Left lung (tissue), 10 donors: ENCODE measurements around the gene SFI1. TPM values are rescaled to one million over a fixed set of nuclear protein-coding genes. Genes with fewer than 3 reads are reported as not detected.

Experiments
- ATAC-seq: fragments of 200-7000 bp; cut with Tn5 transposase; one replicate; pipeline ENCODE4 v1.9.1; 2020; ENCODE audit warnings: moderate library complexity
- DNase-seq, 4 donors: peaks; one replicate each; pipeline ENCODE4 v3.0.0-alpha.2; 2013 to 2020
- H3K27ac ChIP-seq, 2 donors: fragments of 200-600 bp; sonication (generic) in 1 of 2; one replicate each; pipeline versions ENCODE4 v1.5.0 to v1.8.0; 2020 to 2021
- H3K27me3 ChIP-seq, 2 donors: fragments of 200-600 bp; sonication (generic) in 1 of 2; one replicate each; pipeline versions ENCODE4 v1.5.0 to v1.8.0; 2020 to 2021
- H3K36me3 ChIP-seq, 2 donors: fragments of 200-600 bp; sonication (generic) in 1 of 2; one replicate each; pipeline versions ENCODE4 v1.5.0 to v1.8.0; 2020 to 2021
- H3K4me1 ChIP-seq, 2 donors: fragments of 200-600 bp; one replicate each; pipeline ENCODE4 v1.8.0; 2021
- H3K4me3 ChIP-seq, 2 donors: fragments of 200-600 bp; sonication (generic) in 1 of 2; one replicate each; pipeline versions ENCODE4 v1.5.0 to v1.8.0; 2020 to 2021; ENCODE audit warnings: mild to moderate bottlenecking in 1 of 2
- H3K9me3 ChIP-seq, 2 donors: fragments of 200-600 bp; sonication (generic) in 1 of 2; one replicate each; pipeline versions ENCODE4 v1.5.0 to v1.8.0; 2020 to 2021
- CTCF ChIP-seq, 2 donors: fragments of 200-600 bp; sonication (generic) in 1 of 2; IDR thresholded peaks; one replicate each; pipeline versions ENCODE4 v1.5.0 to v1.8.0; 2021; ENCODE audit warnings: antibody characterized with exemption in 2 of 2
- intact Hi-C, 2 donors: fragments of 100-400 bp; cut with DNase I; formaldehyde crosslinking; loops; one replicate each; pipeline versions ENCODE4 v1.11.2 to v1.14.2; 2022
- polyA plus RNA-seq, 6 donors: library from polyadenylated mRNA; unstranded; fragments of 120-200 nt; gene quantifications; one replicate each; pipeline ENCODE4 v1.2.1, GENCODE V29; 2013; ENCODE audit not compliant: insufficient read length in 6 of 6
- total RNA-seq, 2 donors: library from RNA; stranded (reverse); fragmentation: NEBNext Ultra II Directional; extraction: Animal tissue kit (Norgen Biotek cat#: 25700); gene quantifications; one replicate each; pipeline ENCODE4 v1.2.1, GENCODE V29; 2021
- donor health status: DM: no; HTN: yes; CAD: no.
- donor health status: DM: no; HTN: no; CAD: no.

SFI1 gene
- total and polyA plus RNA-seq, 8 donors = 27.6 to 40.7 (median 35.2) TPM

- no peak for DNase-seq
- TF ChIP-seq CTCF (IDR thresholded peaks at IDR 0.05) = no peak
- H3K36me3 ChIP-seq = peaks cover 0 to 11% of the 10 kb centered on the region in 2 donors
- no peak overlapping the region for H3K4me3 ChIP-seq
- no peaks in the 10 kb centered on the region for H3K27me3 ChIP-seq
- intact Hi-C loops = no loop called here
- ATAC-seq = no peak
- no peaks in the 10 kb centered on the region for H3K4me1 ChIP-seq
- no peak overlapping the region for H3K27ac ChIP-seq
- no peaks in the 10 kb centered on the region for H3K9me3 ChIP-seq
These were observed 65.6 kb downstream of the SFI1 start for GRCh38 chr22:31561970-31562369.

- H3K36me3 ChIP-seq = peaks cover 0 to 9% of the 10 kb centered on the region in 2 donors
- no peak for TF ChIP-seq CTCF (IDR thresholded peaks at IDR 0.05)
- intact Hi-C loops = no loop called here
- no peak overlapping the region for H3K27ac ChIP-seq
- H3K27me3 ChIP-seq = no peaks in the 10 kb centered on the region
- no peak overlapping the region for H3K4me3 ChIP-seq
- ATAC-seq = no peak
- no peaks in the 10 kb centered on the region for H3K4me1 ChIP-seq
- DNase-seq = no peak
- H3K9me3 ChIP-seq = no peaks in the 10 kb centered on the region
These were observed 70.1 kb downstream of the SFI1 start for GRCh38 chr22:31566484-31566883.

GRCh38 chr22:31567196-31567595, 70.9 kb downstream of the SFI1 start:
- H3K27ac ChIP-seq = no peak overlapping the region
- no peak for ATAC-seq
- no peak for TF ChIP-seq CTCF (IDR thresholded peaks at IDR 0.05)
- no peak overlapping the region for H3K4me3 ChIP-seq
- H3K4me1 ChIP-seq = no peaks in the 10 kb centered on the region
- H3K27me3 ChIP-seq = no peaks in the 10 kb centered on the region
- intact Hi-C loops = no loop called here
- no peak for DNase-seq
- no peaks in the 10 kb centered on the region for H3K9me3 ChIP-seq
- peaks cover 0 to 9% of the 10 kb centered on the region in 2 donors for H3K36me3 ChIP-seq

- H3K36me3 ChIP-seq = peaks cover 0 to 9% of the 10 kb centered on the region in 2 donors
- ATAC-seq = no peak
- H3K9me3 ChIP-seq = no peaks in the 10 kb centered on the region
- DNase-seq = no peak
- no peak overlapping the region for H3K27ac ChIP-seq
- H3K4me3 ChIP-seq = no peak overlapping the region
- intact Hi-C loops = no loop called here
- H3K27me3 ChIP-seq = no peaks in the 10 kb centered on the region
- no peak for TF ChIP-seq CTCF (IDR thresholded peaks at IDR 0.05)
- no peaks in the 10 kb centered on the region for H3K4me1 ChIP-seq
These were observed 71.4 kb downstream of the SFI1 start for GRCh38 chr22:31567702-31568101.

GRCh38 chr22:31569126-31569525, 72.8 kb downstream of the SFI1 start:
- H3K27ac ChIP-seq = no peak overlapping the region
- no peak for DNase-seq
- H3K4me3 ChIP-seq = no peak overlapping the region
- intact Hi-C loops = no loop called here
- no peaks in the 10 kb centered on the region for H3K27me3 ChIP-seq
- TF ChIP-seq CTCF (IDR thresholded peaks at IDR 0.05) = no peak
- ATAC-seq = no peak
- H3K9me3 ChIP-seq = no peaks in the 10 kb centered on the region
- peaks cover 0 to 17% of the 10 kb centered on the region in 2 donors for H3K36me3 ChIP-seq
- no peaks in the 10 kb centered on the region for H3K4me1 ChIP-seq
